AG04450 (cell line): ENCODE measurements around the gene DCTN5. TPM values are rescaled to one million over a fixed set of nuclear protein-coding genes. Genes with fewer than 3 reads are reported as not detected.
A peak's percentile ranks its signal among the peaks of the same experiment; 100 is the strongest.
"Not testable (repeated sequence)": the region's sequence is repeated elsewhere in the genome, so short reads cannot be mapped to it uniquely, and the experiment has no call there.

Experiments
- CTCF ChIA-PET: fragments of 300-600, 350-600 bp; formaldehyde crosslinking; extraction: SDS; loops from one replicate; lab custom pipeline; 2022; ENCODE audit warnings: antibody characterized with exemption, inconsistent platforms; lab: Charles Lee
- POLR2A ChIA-PET: fragments of 350-600 bp; formaldehyde crosslinking; extraction: SDS; loops from one replicate; lab custom pipeline; 2021; ENCODE audit warnings: antibody characterized with exemption, inconsistent platforms; lab: Yijun Ruan, JAX
- DNase-seq: peaks from one replicate; pipeline ENCODE4 v3.0.0-alpha.2; 2011; ENCODE audit warnings: low read depth, low spot score
- H3K27ac ChIP-seq: one replicate; pipeline ENCODE4 v1.5.1; 2012; ENCODE audit warnings: low read depth, low read length, control low read depth
- H3K27me3 ChIP-seq: one replicate; pipeline ENCODE4 v1.6.0; 2012; ENCODE audit warnings: low read length; ENCODE audit not compliant: control insufficient read depth, insufficient read depth
- H3K4me3 ChIP-seq: 2 replicates; pipeline ENCODE4 v1.5.1; 2011; ENCODE audit warnings: mild to moderate bottlenecking, low read depth, low read length, control low read depth
- H3K9me3 ChIP-seq: 2 replicates; pipeline ENCODE4 v1.5.1; 2012; ENCODE audit warnings: low read length; ENCODE audit not compliant: control insufficient read depth, insufficient read depth
- polyA plus RNA-seq: library from polyadenylated mRNA; depleted of rRNA; stranded (reverse); fragments of >200 nt; gene quantifications from 2 replicates; pipeline ENCODE4 v1.2.3, GENCODE V29; 2011
- TF ChIP-seq, protein P1 (sequence below): IDR thresholded peaks from 2 replicates; pipeline ENCODE4 v1.5.1; 2011; ENCODE audit warnings: low read depth, low read length, control low read depth, inconsistent platforms

The DCTN5 gene
- polyA plus RNA-seq, 1 experiment, result 92.1 TPM

DNA sequence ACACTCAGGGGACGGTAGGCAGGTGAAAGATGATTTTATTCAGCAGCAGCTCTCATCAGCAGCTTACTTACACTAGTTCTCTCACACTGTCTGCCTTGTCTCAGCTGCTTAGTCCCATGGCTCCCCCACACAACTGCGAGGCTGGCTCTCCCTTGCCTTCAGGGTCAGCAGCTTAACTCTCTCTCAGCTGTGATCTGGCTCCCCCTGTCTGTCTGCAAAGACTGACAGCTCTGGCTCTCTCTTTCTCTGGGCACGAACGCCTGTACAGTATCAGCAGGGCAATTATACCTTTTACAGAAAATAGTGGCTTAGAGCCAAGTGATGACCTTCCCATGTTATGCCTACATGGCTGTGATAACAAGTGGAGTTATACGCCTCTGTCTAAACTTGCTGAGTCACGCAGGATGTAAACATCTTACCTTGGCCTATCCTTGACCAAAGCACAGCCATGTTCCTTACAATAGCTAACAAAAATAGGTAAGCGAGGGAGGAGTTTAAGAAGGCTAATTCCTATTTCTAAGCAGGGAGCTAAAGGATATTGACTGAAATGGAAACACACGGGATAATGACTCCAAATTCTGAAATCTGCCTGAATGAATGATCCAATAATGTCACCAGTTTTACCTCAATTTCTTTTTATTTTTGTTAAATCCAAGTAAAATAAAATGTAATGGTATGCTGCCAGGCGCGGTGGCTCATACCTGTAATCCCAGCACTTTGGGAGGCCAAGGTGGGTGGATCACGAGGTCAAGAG lies 44.1 kb upstream of the DCTN5 start:
- no peaks in the 10 kb centered on the region for H3K9me3 ChIP-seq
- H3K4me3 ChIP-seq, result no peak overlapping the region
- CTCF ChIA-PET, result interaction anchor here (0.6 to 2.1 kb wide), 27 partner anchors 8 to 1410 kb away, joined by 3 to 21 read pairs (median 4); partner anchors contain the start of genes EARS2 and UBFD1
- no peak for DNase-seq
- no peaks in the 10 kb centered on the region for H3K27me3 ChIP-seq
- no peak overlapping the region for H3K27ac ChIP-seq
- TF ChIP-seq, protein P1, sequence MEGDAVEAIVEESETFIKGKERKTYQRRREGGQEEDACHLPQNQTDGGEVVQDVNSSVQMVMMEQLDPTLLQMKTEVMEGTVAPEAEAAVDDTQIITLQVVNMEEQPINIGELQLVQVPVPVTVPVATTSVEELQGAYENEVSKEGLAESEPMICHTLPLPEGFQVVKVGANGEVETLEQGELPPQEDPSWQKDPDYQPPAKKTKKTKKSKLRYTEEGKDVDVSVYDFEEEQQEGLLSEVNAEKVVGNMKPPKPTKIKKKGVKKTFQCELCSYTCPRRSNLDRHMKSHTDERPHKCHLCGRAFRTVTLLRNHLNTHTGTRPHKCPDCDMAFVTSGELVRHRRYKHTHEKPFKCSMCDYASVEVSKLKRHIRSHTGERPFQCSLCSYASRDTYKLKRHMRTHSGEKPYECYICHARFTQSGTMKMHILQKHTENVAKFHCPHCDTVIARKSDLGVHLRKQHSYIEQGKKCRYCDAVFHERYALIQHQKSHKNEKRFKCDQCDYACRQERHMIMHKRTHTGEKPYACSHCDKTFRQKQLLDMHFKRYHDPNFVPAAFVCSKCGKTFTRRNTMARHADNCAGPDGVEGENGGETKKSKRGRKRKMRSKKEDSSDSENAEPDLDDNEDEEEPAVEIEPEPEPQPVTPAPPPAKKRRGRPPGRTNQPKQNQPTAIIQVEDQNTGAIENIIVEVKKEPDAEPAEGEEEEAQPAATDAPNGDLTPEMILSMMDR, result no peak
- POLR2A ChIA-PET, result no interaction called here

DNA sequence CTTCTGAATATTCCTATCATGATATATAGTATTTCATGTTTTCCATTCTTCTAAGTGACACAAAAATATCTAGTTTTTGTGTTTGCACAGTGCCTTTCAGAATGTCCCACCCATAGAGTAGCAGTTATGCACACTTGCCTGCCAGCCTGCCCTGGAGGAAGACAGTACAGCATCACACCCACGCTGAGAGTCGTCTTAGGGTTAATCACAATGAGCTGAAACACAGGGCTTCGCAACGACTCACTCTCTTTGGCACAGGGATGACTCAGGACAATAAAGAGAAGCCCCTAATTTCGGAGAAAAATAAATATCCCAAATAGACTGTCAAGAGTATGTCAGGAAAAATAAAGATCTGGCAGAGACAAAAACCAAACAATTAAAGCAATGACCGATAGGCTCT lies 33.5 kb upstream of the DCTN5 start:
- CTCF ChIA-PET, result interaction anchor here (2.0 kb wide), 1 partner anchor 11 kb away, joined by 14 read pairs; the partner anchor contains the start of gene NDUFAB1
- DNase-seq, result no peak
- Histone ChIP-seq H3K9me3 (no peaks in the 10 kb centered on the region), H3K27ac (peak overlapping the region; percentile 52), H3K27me3 (no peaks in the 10 kb centered on the region), H3K4me3 (no peak overlapping the region)
- TF ChIP-seq, protein P1, result no peak
- POLR2A ChIA-PET, result no interaction called here

DNA sequence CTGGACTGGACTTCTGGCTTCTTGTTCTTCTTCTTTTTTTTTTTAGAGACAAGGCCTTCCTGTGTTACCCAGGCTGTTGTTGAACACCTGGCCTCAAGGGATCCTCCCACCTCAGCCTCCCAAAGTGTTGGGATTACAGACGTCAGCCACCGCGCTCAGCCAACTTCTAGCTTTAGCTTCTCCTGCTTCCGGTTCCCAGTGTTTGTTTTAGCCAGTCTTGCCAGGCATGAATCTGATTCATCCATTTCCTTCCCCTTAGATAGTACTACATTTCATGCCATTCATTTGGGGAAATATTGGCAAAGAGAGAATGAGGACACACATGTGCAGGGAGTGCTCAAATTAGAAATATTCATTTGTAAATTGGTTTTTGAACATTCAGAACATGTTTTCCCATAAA lies 33.1 kb upstream of the DCTN5 start:
- ChIA-PET CTCF (interaction anchor here (2.0 kb wide), 1 partner anchor 12 kb away, joined by 14 read pairs; the partner anchor contains the start of gene NDUFAB1), POLR2A (no interaction called here)
- TF ChIP-seq, protein P1, result no peak
- no peak overlapping the region for H3K4me3 ChIP-seq
- no peaks in the 10 kb centered on the region for H3K9me3 ChIP-seq
- no peaks in the 10 kb centered on the region for H3K27me3 ChIP-seq
- DNase-seq, result peak; percentile 8
- peak overlapping the region; percentile 52 for H3K27ac ChIP-seq

DNA sequence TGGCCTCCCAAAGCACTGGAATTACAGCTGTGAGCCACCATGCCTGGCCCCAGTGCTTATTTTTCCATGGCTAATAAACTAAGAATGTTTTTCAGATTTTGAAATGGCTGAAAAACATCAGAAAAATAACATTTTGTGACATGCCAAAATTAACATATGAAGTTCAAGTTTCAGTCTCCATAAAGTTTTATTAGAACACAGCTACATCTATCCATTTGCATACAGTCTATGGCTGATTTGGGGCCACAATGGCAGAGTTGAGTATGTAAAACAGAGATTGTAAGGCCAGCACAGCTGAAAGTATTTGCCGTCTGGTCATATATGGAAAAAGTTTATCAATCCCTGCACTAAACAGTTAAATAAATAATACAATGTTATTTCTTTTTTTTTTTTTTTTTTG lies 31.3 kb upstream of the DCTN5 start:
- POLR2A ChIA-PET, result no interaction called here
- Histone ChIP-seq H3K27ac (no peak overlapping the region), H3K27me3 (no peaks in the 10 kb centered on the region), H3K4me3 (no peak overlapping the region), H3K9me3 (no peaks in the 10 kb centered on the region)
- TF ChIP-seq, protein P1, result no peak
- DNase-seq, result no peak
- CTCF ChIA-PET, result no interaction called here

DNA sequence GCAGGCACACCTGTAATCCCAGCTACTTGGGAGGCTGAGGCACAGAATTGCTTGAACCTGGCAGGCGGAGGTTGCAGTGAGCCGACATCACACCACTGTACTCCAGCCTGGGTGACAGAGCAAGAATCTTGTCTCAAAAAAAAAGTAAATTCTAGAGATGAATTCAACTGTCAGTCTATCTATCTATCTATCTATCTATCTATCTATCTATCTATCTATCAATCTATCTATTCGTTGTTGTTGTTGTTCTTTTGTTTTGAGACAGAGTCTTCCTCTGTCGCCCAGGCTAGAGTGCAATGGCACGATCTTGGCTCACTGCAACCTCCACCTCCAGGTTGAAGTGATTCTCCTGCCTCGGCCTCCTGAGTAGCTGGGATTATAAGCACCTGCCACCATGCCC lies 30.4 kb upstream of the DCTN5 start:
- CTCF ChIA-PET, result not testable (repeated sequence)

More for the DNA sequence above, 30.4 kb upstream of the DCTN5 start:
- H3K27me3 ChIP-seq, H3K4me3 ChIP-seq, H3K9me3 ChIP-seq, H3K27ac ChIP-seq, DNase-seq, POLR2A ChIA-PET: not testable (repeated sequence)
